GM23338 (cell line): ENCODE data around the gene SPINT2. TPM values are rescaled to one million over a fixed set of nuclear protein-coding genes. Genes with fewer than 3 reads are reported as not detected.

ENCODE experiments used
- ATAC-seq: fragments of 200-7000 bp; cut with Tn5 transposase; 3 replicates; pipeline ENCODE4 v1.9.1; 2020
- DNase-seq: peaks from one replicate; pipeline ENCODE4 v3.0.0-alpha.2; 2015; ENCODE audit warnings: low spot score
- H2AFZ ChIP-seq: fragments of 200-600 bp; sonication (generic); 2 replicates; pipeline ENCODE4 v1.8.0; 2016; ENCODE audit warnings: antibody characterized with exemption, mild to moderate bottlenecking, moderate library complexity
- H3F3A ChIP-seq: fragments of 200-600 bp; sonication (generic); replicated peaks from 2 replicates; pipeline ENCODE4 v1.8.0; 2017; ENCODE audit warnings: antibody characterized with exemption, mixed run types, low read depth
- H3K27ac ChIP-seq: fragments of 200-600 bp; sonication (generic); 2 replicates; pipeline ENCODE4 v1.6.1; 2016; ENCODE audit warnings: low read depth
- H3K27me3 ChIP-seq: fragments of 200-600 bp; sonication (generic); 2 replicates; pipeline ENCODE4 v1.8.0; 2016; ENCODE audit warnings: mild to moderate bottlenecking, mixed run types, moderate library complexity; ENCODE audit not compliant: insufficient read depth
- H3K36me3 ChIP-seq: fragments of 200-600 bp; sonication (generic); 2 replicates; pipeline ENCODE4 v1.8.0; 2016; ENCODE audit warnings: mild to moderate bottlenecking; ENCODE audit not compliant: insufficient read depth
- H3K4me1 ChIP-seq: fragments of 200-600 bp; sonication (generic); 2 replicates; pipeline ENCODE4 v1.8.0; 2016; ENCODE audit warnings: mild to moderate bottlenecking, moderate library complexity; ENCODE audit not compliant: insufficient read depth
- H3K4me2 ChIP-seq: fragments of 200-600 bp; sonication (generic); 2 replicates; pipeline ENCODE4 v1.7.1; 2017; ENCODE audit warnings: mixed run types
- H3K4me3 ChIP-seq: fragments of 200-600 bp; sonication (generic); 2 replicates; pipeline ENCODE4 v1.6.1; 2016; ENCODE audit warnings: mixed run types
- H3K79me2 ChIP-seq: fragments of 200-600 bp; sonication (generic); replicated peaks from 2 replicates; pipeline ENCODE4 v1.8.0; 2017; ENCODE audit warnings: mild to moderate bottlenecking; ENCODE audit not compliant: insufficient read depth
- H3K9me2 ChIP-seq: fragments of 200-600 bp; sonication (generic); 2 replicates; pipeline ENCODE4 v1.8.0; 2017; ENCODE audit not compliant: insufficient read depth
- H4K20me1 ChIP-seq: fragments of 200-600 bp; sonication (generic); replicated peaks from 2 replicates; pipeline ENCODE4 v1.8.0; 2017; ENCODE audit warnings: mild to moderate bottlenecking; ENCODE audit not compliant: insufficient read depth
- H3K27ac Mint-ChIP-seq: 2 replicates; pipeline ENCODE4 v1.8.0; 2020; ENCODE audit warnings: inconsistent platforms, mild to moderate bottlenecking, moderate library complexity, mixed read lengths
- H3K27me3 Mint-ChIP-seq: 3 replicates; pipeline ENCODE4 v1.8.0; 2022; ENCODE audit warnings: low read depth, mild to moderate bottlenecking, moderate library complexity, mixed read lengths, inconsistent platforms; ENCODE audit not compliant: insufficient read depth, poor library complexity
- H3K36me3 Mint-ChIP-seq: 3 replicates; pipeline ENCODE4 v1.8.0; 2021; ENCODE audit warnings: low read depth, mild to moderate bottlenecking, inconsistent platforms, moderate library complexity, mixed read lengths
- H3K4me1 Mint-ChIP-seq: 3 replicates; pipeline ENCODE4 v1.8.0; 2020; ENCODE audit warnings: mild to moderate bottlenecking, inconsistent platforms, mixed read lengths
- H3K4me3 Mint-ChIP-seq: 3 replicates; pipeline ENCODE4 v1.8.0; 2021; ENCODE audit warnings: moderate library complexity, mild to moderate bottlenecking, inconsistent platforms, mixed read lengths
- H3K9me3 Mint-ChIP-seq: 3 replicates; pipeline ENCODE4 v1.8.0; 2020; ENCODE audit warnings: moderate library complexity, mild to moderate bottlenecking, inconsistent platforms, mixed read lengths
- CREB1 ChIP-seq: fragments of 250-450 bp; sonication (Bioruptor Pico); IDR thresholded peaks from 2 replicates; pipeline ENCODE4 v1.5.0; 2020; ENCODE audit warnings: low read depth, mild to moderate bottlenecking, moderate library complexity
- CTCF ChIP-seq, 2 experiments: fragments of 200-600 bp in 1 of 2; sonication (generic) in 1 of 2; conservative IDR thresholded peaks; 2 replicates each; pipeline versions ENCODE4 v1.5.1 to v1.6.1; 2016 to 2017; ENCODE audit warnings: antibody characterized with exemption in 2 of 2, low read depth in 2 of 2, mild to moderate bottlenecking in 2 of 2, moderate library complexity in 1 of 2
- ETS1 ChIP-seq: IDR thresholded peaks from 2 replicates; pipeline ENCODE4 v1.6.1; 2016; ENCODE audit warnings: antibody characterized with exemption
- EZH2 ChIP-seq: fragments of 200-600 bp; sonication (generic); IDR thresholded peaks from one replicate; pipeline ENCODE4 v1.8.0; 2017; ENCODE audit warnings: antibody characterized with exemption, mild to moderate bottlenecking, low read depth; ENCODE audit not compliant: unreplicated experiment
- EZH2phosphoT487 ChIP-seq: fragments of 200-600 bp; sonication (generic); IDR thresholded peaks from one replicate; pipeline ENCODE4 v1.8.1; 2018; ENCODE audit warnings: antibody characterized with exemption; ENCODE audit not compliant: unreplicated experiment
- JUNB ChIP-seq: IDR thresholded peaks from one replicate; pipeline ENCODE4 v1.6.1; 2016; ENCODE audit warnings: antibody characterized with exemption; ENCODE audit not compliant: unreplicated experiment
- NANOG ChIP-seq: IDR thresholded peaks from 2 replicates; pipeline ENCODE4 v1.6.1; 2016; ENCODE audit warnings: antibody characterized with exemption, borderline replicate concordance
- POLR2AphosphoS5 ChIP-seq: IDR thresholded peaks from 2 replicates; pipeline ENCODE4 v1.6.1; 2016; ENCODE audit warnings: antibody characterized with exemption, low read depth
- REST ChIP-seq: IDR thresholded peaks from one replicate; pipeline ENCODE4 v1.6.1; 2018; ENCODE audit warnings: antibody characterized with exemption; ENCODE audit not compliant: unreplicated experiment
- STAT1 ChIP-seq: IDR thresholded peaks from one replicate; pipeline ENCODE4 v1.6.1; 2016; ENCODE audit warnings: antibody characterized with exemption; ENCODE audit not compliant: unreplicated experiment
- ZNF114 ChIP-seq: fragments of 250-450 bp; sonication (Bioruptor Pico); IDR thresholded peaks from 2 replicates; pipeline ENCODE4 v1.5.0; 2020; ENCODE audit warnings: mild to moderate bottlenecking, moderate library complexity
- ZNF331 ChIP-seq: fragments of 250-450 bp; sonication (Bioruptor Pico); IDR thresholded peaks from 2 replicates; pipeline ENCODE4 v1.5.0; 2020; ENCODE audit warnings: low read depth, mild to moderate bottlenecking, moderate library complexity
- polyA plus RNA-seq: library from polyadenylated mRNA; unstranded; fragments of >200 nt; fragmentation: Nextera tagmentation; extraction: Ambion mirVana; gene quantifications from 2 replicates; pipeline ENCODE4 v1.2.1, GENCODE V29; 2016
- total RNA-seq: library from RNA; depleted of rRNA; stranded (reverse); fragments of >200 nt; shearing (Covaris generic); gene quantifications from 2 replicates; pipeline ENCODE4 v1.2.3, GENCODE V29; 2014

The SPINT2 gene
- total and polyA plus RNA-seq, 2 experiments from 2014 or later, result 319 to 468 TPM

GRCh38 chr19:38308926-38309614, 44.7 kb downstream of the SPINT2 start (continued):
- TF ChIP-seq REST (no peak), NANOG (no peak), ZNF114 (CRISPR knock-in tag) (no peak), EZH2 (no peak), EZH2phosphoT487 (no peak)

GRCh38 chr19:38309615-38310278, 45.4 kb downstream of the SPINT2 start:
- Histone ChIP-seq H3K79me2 (peaks cover 14% of the 10 kb centered on the region; the same call in 1 of the 2 replicates), H3K27ac (no peak overlapping the region), H3K27me3 (no peaks in the 10 kb centered on the region), H2AFZ (no peak overlapping the region), H3F3A (peaks cover 8% of the 10 kb centered on the region; the same call in 1 of the 2 replicates), H3K4me3 (no peak overlapping the region), H3K4me1 (peaks cover 5% of the 10 kb centered on the region), H3K36me3 (0 out of 2 replicates have a peak, but pooled peaks cover 3% of the 10 kb centered on the region), H3K4me2 (no peak overlapping the region), H3K9me2 (no peaks in the 10 kb centered on the region), H4K20me1 (peaks cover 6% of the 10 kb centered on the region)
- TF ChIP-seq POLR2AphosphoS5, result no peak
- no peak for TF ChIP-seq CREB1 (CRISPR knock-in tag)
- no peak for TF ChIP-seq STAT1
- TF ChIP-seq REST, result no peak
- TF ChIP-seq NANOG, result no peak
- no peak for TF ChIP-seq ZNF114 (CRISPR knock-in tag)
- no peak for TF ChIP-seq ZNF331 (CRISPR knock-in tag)
- no peak for TF ChIP-seq JUNB
- TF ChIP-seq ETS1, result no peak
- no peak for TF ChIP-seq CTCF (conservative IDR thresholded peaks at IDR 0.05; ENCODE audit: low read depth in 2 of 2)
- TF ChIP-seq EZH2phosphoT487, result no peak
- TF ChIP-seq EZH2, result no peak
- Mint-ChIP-seq H3K36me3 (peaks cover 6% of the 10 kb centered on the region; the same call in 2 of the 3 replicates), H3K4me1 (peaks cover 7% of the 10 kb centered on the region), H3K9me3 (no peaks in the 10 kb centered on the region; the same call in 2 of the 3 replicates), H3K27me3 (peaks cover 21% of the 10 kb centered on the region), H3K27ac (no peak overlapping the region), H3K4me3 (no peak overlapping the region)
- DNase-seq (no peak), ATAC-seq (no peak)
